HL-60 (cell line): ENCODE data around the gene DSG4.

Source experiments
- DNase-seq, 2 experiments: peaks; one replicate each; pipeline ENCODE4 v3.0.0-alpha.2; 2010 to 2020; ENCODE audit warnings: low read depth in 1 of 2, low spot score in 1 of 2
- H3K27ac ChIP-seq: fragments of 250-450 bp; sonication (Bioruptor Pico); replicated peaks from 2 replicates; pipeline ENCODE4 v1.5.1; 2020; ENCODE audit warnings: mild to moderate bottlenecking, moderate library complexity
- H3K27me3 ChIP-seq: fragments of 250-450 bp; sonication (Bioruptor Pico); 2 replicates; pipeline ENCODE4 v1.5.1; 2021; ENCODE audit warnings: mild to moderate bottlenecking, moderate library complexity; ENCODE audit not compliant: insufficient read depth, poor library complexity, severe bottlenecking
- H3K4me3 ChIP-seq: replicated peaks from 2 replicates; pipeline ENCODE4 v1.5.1; 2011; ENCODE audit warnings: mild to moderate bottlenecking, control low read depth, low read length; ENCODE audit not compliant: insufficient read depth
- CTCF ChIP-seq: IDR thresholded peaks from one replicate; pipeline ENCODE4 v1.5.1; 2011; ENCODE audit warnings: low read length, control low read depth, inconsistent platforms; ENCODE audit not compliant: insufficient read depth
- GABPA ChIP-seq: IDR thresholded peaks from 2 replicates; pipeline ENCODE4 v1.6.1; 2012; ENCODE audit warnings: low read depth
- POLR2AphosphoS5 ChIP-seq: IDR thresholded peaks from 2 replicates; pipeline ENCODE4 v1.6.1; 2012; ENCODE audit warnings: low read depth
- REST ChIP-seq: IDR thresholded peaks from 2 replicates; pipeline ENCODE4 v1.6.1; 2012; ENCODE audit warnings: low read depth; ENCODE audit not compliant: insufficient replicate concordance
- SPI1 ChIP-seq: IDR thresholded peaks from 2 replicates; pipeline ENCODE4 v1.6.1; 2012; ENCODE audit warnings: low read depth, mild to moderate bottlenecking, borderline replicate concordance

DSG4 gene

GRCh38 chr18:31403409-31403808, 26.8 kb downstream of the DSG4 start:
- TF ChIP-seq CTCF = no peak
- TF ChIP-seq SPI1 = no peak
- TF ChIP-seq REST = no peak
- no peak for TF ChIP-seq POLR2AphosphoS5
- no peak for TF ChIP-seq GABPA
- Histone ChIP-seq H3K27ac (no peak overlapping the region), H3K27me3 (peaks cover 3% of the 10 kb centered on the region), H3K4me3 (no peak overlapping the region)
- DNase-seq = no peak

GRCh38 chr18:31407649-31408048, 31.1 kb downstream of the DSG4 start:
- no peak overlapping the region for H3K4me3 ChIP-seq
- TF ChIP-seq POLR2AphosphoS5 (no peak), REST (no peak), CTCF (no peak), SPI1 (no peak), GABPA (no peak)
- H3K27me3 ChIP-seq = no peaks in the 10 kb centered on the region
- no peak overlapping the region for H3K27ac ChIP-seq
- DNase-seq = no peak

GRCh38 chr18:31409276-31409675, 32.7 kb downstream of the DSG4 start:
- H3K27me3 ChIP-seq = no peaks in the 10 kb centered on the region
- DNase-seq = no peak
- no peak for TF ChIP-seq GABPA
- no peak for TF ChIP-seq POLR2AphosphoS5
- no peak for TF ChIP-seq REST
- TF ChIP-seq CTCF = no peak
- no peak for TF ChIP-seq SPI1
- H3K4me3 ChIP-seq = no peak overlapping the region
- no peak overlapping the region for H3K27ac ChIP-seq
